Neural progenitor cell (in vitro differentiated cells): ENCODE measurements around the gene CPA4. TPM values are rescaled to one million over a fixed set of nuclear protein-coding genes. Genes with fewer than 3 reads are reported as not detected.

ENCODE experiments used
- DNase-seq: peaks from one replicate; pipeline ENCODE4 v3.0.0-alpha.2; 2016; ENCODE audit warnings: low spot score
- H2AFZ ChIP-seq: fragments of 200-600 bp; sonication (generic); replicated peaks from 2 replicates; pipeline ENCODE4 v1.6.1; 2016; ENCODE audit warnings: antibody characterized with exemption
- H3F3A ChIP-seq: fragments of 200-600 bp; sonication (generic); 2 replicates; pipeline ENCODE4 v1.6.1; 2016; ENCODE audit warnings: antibody characterized with exemption, low read depth
- H3K27ac ChIP-seq: fragments of 200-600 bp; sonication (generic); 2 replicates; pipeline ENCODE4 v1.5.1; 2016; ENCODE audit warnings: mild to moderate bottlenecking
- H3K27me3 ChIP-seq: fragments of 200-600 bp; sonication (generic); 2 replicates; pipeline ENCODE4 v1.6.1; 2016; ENCODE audit warnings: mild to moderate bottlenecking, moderate library complexity
- H3K36me3 ChIP-seq: fragments of 200-600 bp; sonication (generic); 2 replicates; pipeline ENCODE4 v1.5.1; 2016
- H3K4me1 ChIP-seq: fragments of 200-600 bp; sonication (generic); 2 replicates; pipeline ENCODE4 v1.6.1; 2016; ENCODE audit warnings: mixed run types
- H3K4me2 ChIP-seq: fragments of 200-600 bp; sonication (generic); 2 replicates; pipeline ENCODE4 v1.6.1; 2016
- H3K4me3 ChIP-seq: fragments of 200-600 bp; sonication (generic); 2 replicates; pipeline ENCODE4 v1.5.1; 2016
- H3K79me2 ChIP-seq: fragments of 200-600 bp; sonication (generic); 2 replicates; pipeline ENCODE4 v1.6.1; 2016; ENCODE audit warnings: low read depth
- H3K9ac ChIP-seq: fragments of 200-600 bp; sonication (generic); 2 replicates; pipeline ENCODE4 v1.6.1; 2016
- H3K9me3 ChIP-seq: fragments of 200-600 bp; sonication (generic); 2 replicates; pipeline ENCODE4 v1.5.1; 2016; ENCODE audit warnings: low read depth
- H4K20me1 ChIP-seq: fragments of 200-600 bp; sonication (generic); 2 replicates; pipeline ENCODE4 v1.6.1; 2016; ENCODE audit warnings: low read depth
- H3K27ac Mint-ChIP-seq: 3 replicates; pipeline ENCODE4 v1.8.0; 2021; ENCODE audit warnings: mixed read lengths
- H3K27me3 Mint-ChIP-seq: 2 replicates; pipeline ENCODE4 v1.8.0; 2022; ENCODE audit warnings: low read depth, mild to moderate bottlenecking, inconsistent platforms, moderate library complexity, mixed read lengths; ENCODE audit not compliant: insufficient read depth
- H3K36me3 Mint-ChIP-seq: 3 replicates; pipeline ENCODE4 v1.8.0; 2021; ENCODE audit warnings: mixed read lengths
- H3K4me1 Mint-ChIP-seq: 3 replicates; pipeline ENCODE4 v1.8.0; 2021; ENCODE audit warnings: mixed read lengths
- H3K4me3 Mint-ChIP-seq: 3 replicates; pipeline ENCODE4 v1.8.0; 2021; ENCODE audit warnings: mild to moderate bottlenecking, moderate library complexity, mixed read lengths
- H3K9me3 Mint-ChIP-seq: 3 replicates; pipeline ENCODE4 v1.8.0; 2020; ENCODE audit warnings: mixed read lengths
- CTCF ChIP-seq: fragments of 200-600 bp; sonication (generic); IDR thresholded peaks from 2 replicates; pipeline ENCODE4 v1.5.1; 2017; ENCODE audit warnings: antibody characterized with exemption, mild to moderate bottlenecking
- EZH2 ChIP-seq: fragments of 200-600 bp; sonication (generic); IDR thresholded peaks from 2 replicates; pipeline ENCODE4 v1.6.1; 2017; ENCODE audit warnings: antibody characterized with exemption, mild to moderate bottlenecking, moderate library complexity
- EZH2phosphoT487 ChIP-seq: fragments of 200-600 bp; sonication (generic); IDR thresholded peaks from 2 replicates; pipeline ENCODE4 v1.6.1; 2017; ENCODE audit warnings: antibody characterized with exemption
- total RNA-seq: library from RNA; depleted of rRNA; stranded (reverse); fragments of >200 nt; gene quantifications from 2 replicates; pipeline ENCODE4 v1.2.3, GENCODE V29; 2015; ENCODE audit warnings: low replicate concordance

CPA4 gene
- total RNA-seq, 1 donor from 2014 or later: not detected

- Histone ChIP-seq H3K27ac (no peak overlapping the region), H3K9ac (no peak overlapping the region), H2AFZ (no peak overlapping the region), H4K20me1 (no peaks in the 10 kb centered on the region), H3K4me2 (no peak overlapping the region), H3K79me2 (no peaks in the 10 kb centered on the region), H3K9me3 (no peaks in the 10 kb centered on the region), H3K4me1 (no peaks in the 10 kb centered on the region), H3K4me3 (no peak overlapping the region), H3K36me3 (no peaks in the 10 kb centered on the region), H3K27me3 (no peaks in the 10 kb centered on the region), H3F3A (no peaks in the 10 kb centered on the region)
- no peak overlapping the region for H3K4me3 Mint-ChIP-seq
- H3K27ac Mint-ChIP-seq: no peak overlapping the region
- H3K4me1 Mint-ChIP-seq: peaks cover 25% of the 10 kb centered on the region
- H3K36me3 Mint-ChIP-seq: no peaks in the 10 kb centered on the region
- H3K9me3 Mint-ChIP-seq: peaks cover 6% of the 10 kb centered on the region
- no peak for DNase-seq
- H3K27me3 Mint-ChIP-seq: peaks cover 6% of the 10 kb centered on the region
- TF ChIP-seq CTCF (no peak), EZH2 (no peak)
These were observed 8.6 kb downstream of the CPA4 start for GRCh38 chr7:130301501-130302020.

GRCh38 chr7:130302649-130303048 lies 9.7 kb downstream of the CPA4 start:
- Mint-ChIP-seq H3K36me3 (no peaks in the 10 kb centered on the region), H3K27me3 (peaks cover 6% of the 10 kb centered on the region), H3K4me1 (peaks cover 17% of the 10 kb centered on the region), H3K27ac (no peak overlapping the region), H3K9me3 (peaks cover 8% of the 10 kb centered on the region), H3K4me3 (no peak overlapping the region)
- Histone ChIP-seq H3K4me1 (no peaks in the 10 kb centered on the region), H3K4me3 (no peak overlapping the region), H3K9ac (no peak overlapping the region), H3K27ac (no peak overlapping the region), H3F3A (no peaks in the 10 kb centered on the region), H2AFZ (no peak overlapping the region), H3K4me2 (no peak overlapping the region), H4K20me1 (no peaks in the 10 kb centered on the region), H3K9me3 (no peaks in the 10 kb centered on the region), H3K36me3 (no peaks in the 10 kb centered on the region), H3K79me2 (no peaks in the 10 kb centered on the region), H3K27me3 (no peaks in the 10 kb centered on the region)
- DNase-seq: no peak
- TF ChIP-seq EZH2 (no peak), CTCF (no peak), EZH2phosphoT487 (no peak)

- no peak overlapping the region for H3K4me3 Mint-ChIP-seq
- peaks cover 12% of the 10 kb centered on the region for H3K4me1 Mint-ChIP-seq
- H3K9me3 Mint-ChIP-seq: peaks cover 8% of the 10 kb centered on the region
- H3K27ac Mint-ChIP-seq: no peak overlapping the region
- Histone ChIP-seq H3K36me3 (no peaks in the 10 kb centered on the region), H3F3A (no peaks in the 10 kb centered on the region), H3K79me2 (no peaks in the 10 kb centered on the region), H3K9me3 (no peaks in the 10 kb centered on the region), H3K27me3 (no peaks in the 10 kb centered on the region), H3K4me2 (no peak overlapping the region), H3K4me1 (no peaks in the 10 kb centered on the region), H4K20me1 (no peaks in the 10 kb centered on the region), H3K27ac (no peak overlapping the region), H2AFZ (no peak overlapping the region), H3K9ac (no peak overlapping the region), H3K4me3 (no peak overlapping the region)
- no peaks in the 10 kb centered on the region for H3K36me3 Mint-ChIP-seq
- no peak for TF ChIP-seq EZH2phosphoT487
- no peak for TF ChIP-seq CTCF
- no peak for TF ChIP-seq EZH2
- no peak for DNase-seq
- H3K27me3 Mint-ChIP-seq: peaks cover 6% of the 10 kb centered on the region
These were observed 10.2 kb downstream of the CPA4 start for GRCh38 chr7:130303127-130303526.
